Upper lobe of left lung (tissue), 6 donors: ENCODE data around the gene GALNT14. TPM values are rescaled to one million over a fixed set of nuclear protein-coding genes. Genes with fewer than 3 reads are reported as not detected.

Source experiments
- ATAC-seq, 2 donors: fragments of 200-7000 bp; cut with Tn5 transposase; one replicate each; pipeline ENCODE4 v1.9.1; 2022; ENCODE audit warnings: mild to moderate bottlenecking in 2 of 2, moderate library complexity in 2 of 2; ENCODE audit not compliant: low FRiP score in 2 of 2
- DNase-seq, 2 donors: peaks; one replicate each; pipeline ENCODE4 v3.0.0-alpha.2; 2019 to 2020
- H3K27ac ChIP-seq, 4 donors: fragments of 200-600 bp; sonication (generic); one replicate each; pipeline ENCODE4 v1.5.1; 2016 to 2019
- H3K27me3 ChIP-seq, 4 donors: fragments of 200-600 bp; sonication (generic); one replicate each; pipeline ENCODE4 v1.5.1; 2017 to 2019
- H3K36me3 ChIP-seq, 4 donors: fragments of 200-600 bp; sonication (generic); one replicate each; pipeline ENCODE4 v1.5.1; 2016 to 2019
- H3K4me1 ChIP-seq, 4 donors: fragments of 200-600 bp; sonication (generic); one replicate each; pipeline ENCODE4 v1.5.1; 2018 to 2019
- H3K4me3 ChIP-seq, 4 donors: fragments of 200-600 bp; sonication (generic); one replicate each; pipeline ENCODE4 v1.5.1; 2017 to 2019; ENCODE audit warnings: mild to moderate bottlenecking in 2 of 4, moderate library complexity in 1 of 4
- H3K9me3 ChIP-seq, 4 donors: fragments of 200-600 bp; sonication (generic); one replicate each; pipeline ENCODE4 v1.5.1; 2018 to 2019
- EP300 ChIP-seq, 4 donors: sonication (generic); formaldehyde crosslinking; IDR thresholded peaks; one replicate each; pipeline ENCODE4 v1.5.1; 2017; ENCODE audit warnings: antibody characterized with exemption in 4 of 4, control low read depth in 2 of 4
- POLR2A ChIP-seq, 4 donors: fragments of 450-650 bp; IDR thresholded peaks; one replicate each; pipeline ENCODE4 v1.5.1; 2016 to 2017; ENCODE audit warnings: antibody characterized with exemption in 4 of 4, mild to moderate bottlenecking in 2 of 4
- POLR2AphosphoS5 ChIP-seq, 2 donors: sonication (generic); formaldehyde crosslinking; IDR thresholded peaks; one replicate each; pipeline ENCODE4 v1.5.1; 2017; ENCODE audit warnings: antibody characterized with exemption in 2 of 2
- WGBS, 2 donors: methylation state at CpG; one replicate each; pipeline ENCODE4 v1.1.5; 2017 to 2018; 5-methylcytosine and 5-hydroxymethylcytosine counted together
- total RNA-seq, 6 donors: library from RNA; depleted of rRNA in 4 of 6; stranded (reverse); fragments of >200 nt in 4 of 6; gene quantifications; one replicate each; pipeline versions ENCODE4 v1.1.0 to v1.2.1, GENCODE V29; 2016 to 2021
- TF ChIP-seq, protein P1 (sequence below), 6 experiments: fragments of 450-650 bp in 4 of 6; fragments of 200-600 bp in 2 of 6; sonication (generic) in 2 of 6; IDR thresholded peaks; one replicate each; pipeline ENCODE4 v1.5.1; 2016 to 2019; ENCODE audit warnings: antibody characterized with exemption in 6 of 6
- donor health status: DM: no; HTN: no; CAD: no; lungs with moderate emphysema.
- donor health status: DM: no; HTN: yes; CAD: no; lungs with severe emphysema.

Gene GALNT14
- total RNA-seq, 6 donors from 2014 or later: 0.98 to 2.6 (median 1.4) TPM; not detected in 1

DNA sequence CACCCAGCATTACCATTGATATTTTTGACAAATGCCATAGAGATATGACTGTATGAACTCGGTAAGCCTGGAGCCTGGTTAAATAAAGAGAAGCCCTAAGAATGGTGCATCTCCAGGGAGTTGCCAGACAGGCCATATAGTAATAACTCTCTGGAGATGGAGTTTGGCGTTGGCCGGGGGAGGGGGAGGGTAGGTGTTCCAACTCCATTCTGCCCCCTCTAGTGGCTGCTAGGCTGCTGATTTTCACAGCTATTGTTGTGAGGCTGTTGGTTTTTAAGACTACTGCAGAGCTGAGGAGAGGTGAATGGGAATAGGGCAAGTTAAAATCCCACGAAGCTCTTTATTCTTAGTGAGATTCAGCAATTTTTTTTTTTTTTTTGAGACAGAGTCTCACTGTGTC lies 99.9 kb downstream of the GALNT14 start:
- TF ChIP-seq EP300 (IDR thresholded peaks at IDR 0.05) (no peak), POLR2AphosphoS5 (IDR thresholded peaks at IDR 0.05) (no peak), POLR2A (IDR thresholded peaks at IDR 0.05) (no peak)
- no peak overlapping the region for H3K4me3 ChIP-seq
- H3K27me3 ChIP-seq: no peaks in the 10 kb centered on the region
- no peak for ATAC-seq
- 76 to 84% methylated on average over 4 of the region's 4 CpGs for WGBS, 2 donors
- no peak overlapping the region for H3K27ac ChIP-seq
- DNase-seq: no peak
- H3K36me3 ChIP-seq: no peaks in the 10 kb centered on the region
- H3K4me1 ChIP-seq: no peaks in the 10 kb centered on the region
- H3K9me3 ChIP-seq: peaks cover 16 to 23% (median 19%) of the 10 kb centered on the region in 4 donors

DNA sequence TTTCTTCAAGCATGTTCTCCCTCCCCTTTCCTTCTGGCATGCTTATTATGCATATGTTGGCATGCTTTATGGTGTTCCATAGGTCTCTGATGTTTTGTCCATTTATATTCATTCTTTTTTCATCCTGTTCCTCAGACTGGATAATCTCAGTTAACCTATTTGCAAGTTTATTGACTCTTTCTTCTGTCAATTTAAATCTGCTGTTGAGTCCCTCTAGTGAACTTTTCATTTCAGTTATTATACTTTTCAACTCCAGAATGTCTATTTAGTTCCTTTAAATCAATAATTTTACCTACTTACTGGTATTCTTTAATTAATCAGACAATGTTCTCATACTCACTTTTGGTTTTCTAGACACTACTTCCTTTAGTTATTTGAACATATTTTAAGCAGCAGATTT lies 101.2 kb downstream of the GALNT14 start:
- no peak for TF ChIP-seq POLR2AphosphoS5 (IDR thresholded peaks at IDR 0.05)
- TF ChIP-seq POLR2A (IDR thresholded peaks at IDR 0.05): no peak
- H3K4me3 ChIP-seq: no peak overlapping the region
- H3K9me3 ChIP-seq: peaks cover 16 to 23% (median 19%) of the 10 kb centered on the region in 4 donors
- H3K27me3 ChIP-seq: no peaks in the 10 kb centered on the region
- H3K4me1 ChIP-seq: no peaks in the 10 kb centered on the region
- H3K27ac ChIP-seq: no peak overlapping the region
- no peak for ATAC-seq
- no peak for DNase-seq
- H3K36me3 ChIP-seq: no peaks in the 10 kb centered on the region

DNA sequence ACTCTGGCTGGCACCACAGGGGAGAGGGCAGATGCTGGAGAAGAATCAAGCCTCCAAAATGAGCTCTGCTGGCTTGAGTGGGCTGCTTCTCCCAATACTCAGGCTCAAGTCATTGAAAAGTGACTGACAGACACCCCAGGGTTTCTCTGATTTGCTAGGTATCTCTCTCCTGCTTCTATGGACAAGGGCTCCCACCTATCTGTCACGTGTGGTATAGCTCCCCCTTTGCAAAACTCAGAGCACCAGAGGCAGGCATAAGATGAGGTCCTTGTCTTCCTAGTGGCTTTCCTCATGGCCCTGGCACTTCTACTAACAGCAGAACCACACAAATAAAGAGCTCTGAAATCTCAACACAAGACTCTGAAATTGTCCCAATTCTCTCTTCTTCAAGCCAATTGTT lies 105.2 kb downstream of the GALNT14 start:
- H3K36me3 ChIP-seq: no peaks in the 10 kb centered on the region
- TF ChIP-seq POLR2A (IDR thresholded peaks at IDR 0.05): no peak
- no peak for TF ChIP-seq POLR2AphosphoS5 (IDR thresholded peaks at IDR 0.05)
- TF ChIP-seq, protein P1, sequence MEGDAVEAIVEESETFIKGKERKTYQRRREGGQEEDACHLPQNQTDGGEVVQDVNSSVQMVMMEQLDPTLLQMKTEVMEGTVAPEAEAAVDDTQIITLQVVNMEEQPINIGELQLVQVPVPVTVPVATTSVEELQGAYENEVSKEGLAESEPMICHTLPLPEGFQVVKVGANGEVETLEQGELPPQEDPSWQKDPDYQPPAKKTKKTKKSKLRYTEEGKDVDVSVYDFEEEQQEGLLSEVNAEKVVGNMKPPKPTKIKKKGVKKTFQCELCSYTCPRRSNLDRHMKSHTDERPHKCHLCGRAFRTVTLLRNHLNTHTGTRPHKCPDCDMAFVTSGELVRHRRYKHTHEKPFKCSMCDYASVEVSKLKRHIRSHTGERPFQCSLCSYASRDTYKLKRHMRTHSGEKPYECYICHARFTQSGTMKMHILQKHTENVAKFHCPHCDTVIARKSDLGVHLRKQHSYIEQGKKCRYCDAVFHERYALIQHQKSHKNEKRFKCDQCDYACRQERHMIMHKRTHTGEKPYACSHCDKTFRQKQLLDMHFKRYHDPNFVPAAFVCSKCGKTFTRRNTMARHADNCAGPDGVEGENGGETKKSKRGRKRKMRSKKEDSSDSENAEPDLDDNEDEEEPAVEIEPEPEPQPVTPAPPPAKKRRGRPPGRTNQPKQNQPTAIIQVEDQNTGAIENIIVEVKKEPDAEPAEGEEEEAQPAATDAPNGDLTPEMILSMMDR (IDR thresholded peaks at IDR 0.05): no peak
- no peak for TF ChIP-seq EP300 (IDR thresholded peaks at IDR 0.05)
- H3K27ac ChIP-seq: peak overlapping the region in 2 of 4 donors; percentile 6 to 35
- no peaks in the 10 kb centered on the region for H3K4me1 ChIP-seq
- 35 to 42% methylated on average over 1 of the region's 1 CpG for WGBS, 2 donors
- ATAC-seq (peak in 1 of 2 donors; percentile 23), DNase-seq (no peak)
- H3K9me3 ChIP-seq: peaks cover 16 to 26% (median 20%) of the 10 kb centered on the region in 4 donors
- no peaks in the 10 kb centered on the region for H3K27me3 ChIP-seq
- no peak overlapping the region for H3K4me3 ChIP-seq

DNA sequence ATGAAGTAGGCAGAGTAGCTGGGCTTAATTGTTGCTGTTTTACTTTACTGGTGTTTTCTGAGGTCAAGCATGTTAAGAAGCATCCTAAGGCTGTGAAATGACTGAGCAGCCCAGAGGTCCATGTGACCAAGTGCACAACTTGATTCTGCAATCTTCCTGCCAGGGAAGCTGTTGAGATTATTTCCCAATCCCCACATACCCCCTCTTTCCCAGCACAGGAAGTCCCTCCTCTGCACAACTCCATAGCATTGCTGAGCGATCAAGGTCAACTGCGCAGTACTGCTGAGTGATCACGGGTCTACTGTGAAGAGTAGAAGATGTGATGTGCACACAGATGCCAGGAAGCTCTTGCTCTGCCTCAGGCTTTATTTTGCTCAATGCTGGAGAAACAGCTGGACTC lies 105.8 kb downstream of the GALNT14 start:
- Histone ChIP-seq H3K27me3 (no peaks in the 10 kb centered on the region), H3K36me3 (no peaks in the 10 kb centered on the region), H3K4me3 (no peak overlapping the region), H3K9me3 (peaks cover 13 to 20% (median 16%) of the 10 kb centered on the region in 4 donors), H3K27ac (peak overlapping the region in 2 of 4 donors; percentile 6 to 35), H3K4me1 (no peaks in the 10 kb centered on the region)
- DNase-seq (no peak), ATAC-seq (peak in 1 of 2 donors; percentile 28)
- TF ChIP-seq POLR2AphosphoS5 (IDR thresholded peaks at IDR 0.05) (no peak), EP300 (IDR thresholded peaks at IDR 0.05) (no peak), POLR2A (IDR thresholded peaks at IDR 0.05) (no peak)
- TF ChIP-seq, protein P1 (IDR thresholded peaks at IDR 0.05): no peak
- 66 to 76% methylated on average over 3 of the region's 3 CpGs for WGBS, 2 donors

DNA sequence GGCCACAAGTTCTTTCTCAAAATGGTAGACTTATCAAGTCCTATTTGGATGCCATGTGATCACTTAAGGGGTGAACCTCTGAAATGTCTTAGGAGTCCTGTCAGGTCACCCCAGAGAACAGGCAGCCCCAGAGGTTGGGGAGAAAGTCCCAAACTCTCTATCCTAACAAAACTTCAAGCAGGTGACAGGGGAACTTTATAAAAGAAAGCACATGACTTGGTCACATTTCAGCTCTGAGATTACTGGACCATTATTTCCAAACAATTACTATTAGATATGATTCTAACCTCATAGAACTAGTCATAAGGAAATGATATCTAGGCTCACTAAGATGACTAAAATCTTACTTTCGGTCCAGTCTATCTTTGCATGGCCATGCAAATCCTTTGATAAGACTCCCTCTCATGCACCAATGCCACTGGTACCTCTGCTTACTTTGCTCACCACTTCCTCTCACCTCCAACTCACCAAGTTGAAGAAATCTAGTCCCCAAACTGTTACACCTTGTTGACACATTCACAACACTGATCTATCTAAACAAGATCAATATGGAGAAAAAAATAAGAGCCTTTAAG lies 107.0 kb downstream of the GALNT14 start:
- ATAC-seq (no peak), DNase-seq (no peak)
- peaks cover under 1 to 8% (median 4%) of the 10 kb centered on the region in 4 donors for H3K9me3 ChIP-seq
- H3K4me1 ChIP-seq: no peaks in the 10 kb centered on the region
- no peak overlapping the region for H3K27ac ChIP-seq
- TF ChIP-seq POLR2A (IDR thresholded peaks at IDR 0.05) (no peak), POLR2AphosphoS5 (IDR thresholded peaks at IDR 0.05) (no peak), EP300 (IDR thresholded peaks at IDR 0.05) (no peak)
- TF ChIP-seq, protein P1 (IDR thresholded peaks at IDR 0.05): no peak
- no peaks in the 10 kb centered on the region for H3K27me3 ChIP-seq
- WGBS, 2 donors: 46 to 50% methylated on average over 1 of the region's 1 CpG
- no peak overlapping the region for H3K4me3 ChIP-seq
- H3K36me3 ChIP-seq: no peaks in the 10 kb centered on the region

DNA sequence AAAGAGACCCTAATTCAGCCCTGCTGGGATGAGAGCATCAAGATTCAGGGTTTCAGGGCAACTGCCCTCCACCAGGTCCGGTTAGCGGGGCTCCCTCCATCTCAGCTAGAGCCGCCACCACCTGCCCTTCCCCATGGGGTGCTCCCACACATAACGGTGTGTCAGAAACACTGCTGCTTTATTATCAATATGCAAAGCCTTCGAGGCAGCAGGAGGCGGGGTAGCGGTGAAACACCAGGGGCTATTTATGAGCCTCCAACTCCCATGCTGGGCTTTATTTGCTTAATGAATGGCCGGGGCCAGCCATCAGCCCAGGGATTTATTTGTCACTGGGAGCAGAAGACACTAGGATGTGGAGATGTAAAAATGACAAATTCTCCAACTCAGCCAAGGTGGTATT lies 109.8 kb downstream of the GALNT14 start:
- H3K9me3 ChIP-seq: peaks cover 0 to 6% (median 0%) of the 10 kb centered on the region in 4 donors
- ATAC-seq (no peak), DNase-seq (no peak)
- no peaks in the 10 kb centered on the region for H3K36me3 ChIP-seq
- H3K4me1 ChIP-seq: no peaks in the 10 kb centered on the region
- TF ChIP-seq POLR2AphosphoS5 (IDR thresholded peaks at IDR 0.05): no peak
- TF ChIP-seq POLR2A (IDR thresholded peaks at IDR 0.05): no peak
- TF ChIP-seq, protein P1 (IDR thresholded peaks at IDR 0.05): no peak
- TF ChIP-seq EP300 (IDR thresholded peaks at IDR 0.05): no peak
- no peak overlapping the region for H3K4me3 ChIP-seq
- 64 to 70% methylated on average over 8 of the region's 8 CpGs for WGBS, 2 donors
- H3K27ac ChIP-seq: no peak overlapping the region
- H3K27me3 ChIP-seq: no peaks in the 10 kb centered on the region
